HL-60/S4 treated with phorbol 12-myristate 13-acetate at 8.2 ng/mL for 4 days and 3 days (cell line): ENCODE measurements around the gene PLPP6.

Experiments
- in situ Hi-C: fragments of 300-500 bp; cut with MboI; formaldehyde crosslinking; loops from 2 replicates; pipeline ENCODE4 v1.15.0; 2022; ENCODE audit warnings: low sequenced_read_pairs

PLPP6 gene

GRCh38 chr9:4690144-4690543 is 28.1 kb downstream of the PLPP6 start:
- in situ Hi-C loops, result no loop called here

DNA sequence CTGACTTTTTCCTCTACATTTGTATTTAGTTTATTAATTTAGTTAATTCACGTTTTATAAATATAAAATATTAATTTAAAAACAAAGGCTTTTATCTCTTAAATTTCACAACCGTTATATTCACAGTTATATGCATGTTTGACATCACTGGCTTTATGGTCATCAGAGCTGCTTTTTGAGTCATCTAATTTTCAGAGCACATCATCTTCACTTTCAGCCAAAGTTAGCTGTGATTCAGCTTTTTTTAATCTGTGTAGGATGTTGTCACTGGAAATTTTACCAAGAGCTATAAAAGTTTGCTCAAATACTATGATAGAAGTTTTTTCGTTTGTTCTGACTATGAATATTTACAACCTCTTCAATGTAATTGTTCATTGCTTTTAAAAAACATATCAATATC is 29.7 kb downstream of the PLPP6 start:
- in situ Hi-C loops, result no loop called here

DNA sequence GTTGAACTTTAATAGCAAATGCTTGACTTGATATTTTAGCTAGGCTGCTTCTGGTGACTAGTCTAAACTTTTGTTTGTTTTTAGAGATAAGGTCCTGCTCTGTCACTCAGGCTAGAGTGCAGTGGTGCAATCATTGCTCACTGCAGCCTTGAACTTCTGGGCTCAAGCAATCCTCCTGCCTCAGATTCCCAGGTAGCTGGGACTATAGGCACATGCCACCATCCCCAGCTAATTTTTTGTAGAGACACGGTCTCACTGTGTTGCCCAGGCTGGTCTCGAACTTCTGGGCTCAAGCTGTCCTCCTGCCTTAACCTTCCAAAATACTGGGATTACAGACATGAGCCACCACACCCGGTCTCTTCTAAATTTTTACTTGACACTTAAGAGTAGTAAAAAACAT is 38.0 kb downstream of the PLPP6 start:
- in situ Hi-C loops, result no loop called here

- in situ Hi-C loops, result no loop called here
These were observed 38.8 kb downstream of the PLPP6 start for GRCh38 chr9:4700932-4701331.

DNA sequence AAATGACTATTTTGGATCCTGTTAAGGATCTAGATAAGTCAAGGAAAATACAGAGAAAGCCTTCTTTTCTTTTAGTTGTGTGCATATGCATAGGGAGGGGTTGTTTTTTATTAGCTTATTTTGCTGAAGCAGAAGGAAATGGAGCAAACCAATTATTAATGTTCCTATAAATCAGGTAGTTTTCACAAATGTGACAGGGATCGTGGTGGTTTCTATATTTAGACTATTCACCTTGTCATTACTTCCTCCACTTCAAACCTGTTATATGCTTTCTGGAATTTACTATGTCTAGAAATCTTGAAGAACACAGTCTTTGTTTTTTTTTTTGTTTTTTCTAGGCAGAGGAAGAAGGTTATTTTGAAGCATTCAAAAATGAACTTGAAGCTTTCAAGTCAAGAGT is 39.4 kb downstream of the PLPP6 start:
- in situ Hi-C loops, result no loop called here

DNA sequence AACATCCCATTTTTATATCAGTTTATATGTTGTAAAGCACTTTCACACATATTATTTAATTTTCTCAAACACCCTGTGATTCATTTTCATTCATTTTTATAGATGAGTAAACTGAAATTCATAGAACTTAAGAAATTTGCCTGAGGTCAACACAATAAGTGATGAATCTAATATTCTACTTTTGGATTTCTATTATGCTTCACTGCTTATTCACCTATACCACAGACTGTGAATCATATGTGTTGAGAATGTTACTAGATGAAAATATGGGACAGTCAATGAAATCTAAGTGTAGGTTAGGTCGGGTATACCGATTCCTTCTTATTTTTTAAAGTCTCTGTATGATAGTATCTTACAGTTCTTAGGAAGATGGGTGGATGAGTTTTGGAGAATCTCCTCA is 42.0 kb downstream of the PLPP6 start:
- in situ Hi-C loops, result no loop called here

GRCh38 chr9:4706021-4706420 is 43.9 kb downstream of the PLPP6 start:
- in situ Hi-C loops, result no loop called here

DNA sequence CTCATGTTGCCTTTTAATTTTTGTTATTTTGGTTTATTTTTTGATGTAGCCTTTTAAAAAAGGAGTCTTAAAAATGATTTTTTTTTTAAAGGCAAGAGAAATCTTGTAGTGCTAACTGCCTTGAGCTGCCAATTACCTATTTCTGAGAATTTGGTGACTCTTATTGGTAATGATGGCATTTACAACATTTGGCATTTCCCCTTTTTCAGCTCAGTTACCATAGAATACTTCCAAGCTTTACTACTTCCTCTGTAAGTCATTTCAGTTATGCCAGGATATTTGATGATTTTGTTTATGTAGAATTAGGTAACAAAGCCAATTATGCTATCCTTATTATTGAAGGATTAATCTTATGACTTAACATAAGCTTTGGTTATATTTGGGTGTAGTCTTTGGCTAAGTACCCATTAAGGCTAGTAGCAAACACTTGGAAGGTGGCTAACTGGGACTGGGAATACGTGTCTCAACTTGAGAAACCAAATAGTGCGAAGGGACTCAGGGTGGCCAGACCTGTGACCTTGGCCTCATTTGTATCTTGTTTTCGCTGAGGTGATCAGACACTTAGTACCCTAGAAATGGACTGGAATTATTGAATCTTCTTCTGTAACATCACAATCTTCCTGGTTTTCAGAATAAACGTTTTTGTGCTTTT is 45.0 kb downstream of the PLPP6 start:
- in situ Hi-C loops, result no loop called here

DNA sequence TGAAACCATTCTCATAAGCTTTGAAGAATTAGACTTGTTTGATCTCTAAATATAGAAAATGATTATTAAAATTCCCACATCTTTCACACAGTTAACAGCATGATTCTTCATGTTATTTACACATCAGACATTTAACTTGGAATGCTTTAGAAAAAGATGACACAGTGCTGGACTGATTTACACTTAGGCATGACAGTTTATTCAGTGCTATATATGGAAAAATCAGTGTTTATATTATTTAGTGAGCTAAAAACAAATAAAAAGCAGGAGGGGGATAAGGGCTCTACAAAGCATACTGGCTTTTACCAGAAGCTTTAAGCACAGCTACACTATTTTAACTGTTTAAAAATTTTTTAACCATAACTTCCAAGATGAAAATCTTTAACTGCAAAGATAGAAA is 47.3 kb downstream of the PLPP6 start:
- in situ Hi-C loops, result no loop called here

DNA sequence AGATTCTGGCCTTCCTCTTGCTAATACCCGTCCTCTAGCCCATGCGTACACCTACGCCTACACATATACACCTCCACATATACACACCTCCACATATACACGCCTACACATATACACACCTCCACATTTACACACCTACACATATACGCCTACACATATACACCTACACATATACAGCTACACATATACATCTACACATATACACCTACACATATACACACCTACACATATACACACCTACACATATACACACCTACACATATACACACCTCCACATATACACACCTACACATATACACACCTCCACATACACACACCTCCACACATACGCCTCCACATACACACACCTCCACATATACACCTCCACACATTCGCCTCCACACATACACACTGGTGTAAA is 51.8 kb downstream of the PLPP6 start:
- in situ Hi-C loops, result no loop called here

GRCh38 chr9:4714266-4715016 is 52.3 kb downstream of the PLPP6 start:
- in situ Hi-C loops, result no loop called here
